Tibial nerve (tissue), 4 donors: ENCODE results near the gene RDX. TPM values are rescaled to one million over a fixed set of nuclear protein-coding genes. Genes with fewer than 3 reads are reported as not detected.
A peak's percentile ranks its signal among the peaks of the same experiment; 100 is the strongest.
"Not testable (repeated sequence)": the region's sequence is repeated elsewhere in the genome, so short reads cannot be mapped to it uniquely, and the experiment has no call there.

Experiments
- DNase-seq, 2 donors: peaks; one replicate each; pipeline ENCODE4 v3.0.0-alpha.2; 2019; ENCODE audit warnings: low spot score in 2 of 2
- H3K27ac ChIP-seq, 4 donors: fragments of 200-600 bp; sonication (generic) in 3 of 4; one replicate each; pipeline ENCODE4 v1.5.1; 2017 to 2019; ENCODE audit warnings: mild to moderate bottlenecking in 1 of 4
- H3K27me3 ChIP-seq, 2 donors: fragments of 200-600 bp; sonication (generic) in 1 of 2; one replicate each; pipeline versions ENCODE4 v1.5.1 to v1.6.0; 2017 to 2019
- H3K36me3 ChIP-seq, 3 donors: fragments of 200-600 bp; sonication (generic); one replicate each; pipeline ENCODE4 v1.5.1; 2018 to 2019
- H3K4me1 ChIP-seq, 4 donors: fragments of 200-600 bp; sonication (generic) in 3 of 4; one replicate each; pipeline ENCODE4 v1.5.1; 2017 to 2019
- H3K4me3 ChIP-seq, 4 donors: fragments of 200-600 bp; sonication (generic) in 3 of 4; one replicate each; pipeline ENCODE4 v1.5.1; 2017 to 2019; ENCODE audit warnings: mild to moderate bottlenecking in 1 of 4, moderate library complexity in 1 of 4
- H3K9me3 ChIP-seq, 4 donors: fragments of 200-600 bp; sonication (generic) in 3 of 4; one replicate each; pipeline ENCODE4 v1.5.1; 2017 to 2019
- CTCF ChIP-seq, 5 experiments: fragments of 200-600 bp in 3 of 5; fragments of 450-650 bp in 2 of 5; sonication (generic) in 3 of 5; IDR thresholded peaks; one replicate each; pipeline ENCODE4 v1.5.1; 2016 to 2019; ENCODE audit warnings: antibody characterized with exemption in 5 of 5, mild to moderate bottlenecking in 3 of 5, moderate library complexity in 2 of 5
- EP300 ChIP-seq, 2 donors: sonication (generic); formaldehyde crosslinking; IDR thresholded peaks; one replicate each; pipeline ENCODE4 v1.6.1; 2017; ENCODE audit warnings: antibody characterized with exemption in 2 of 2, mild to moderate bottlenecking in 1 of 2
- POLR2A ChIP-seq, 2 donors: fragments of 450-650 bp; IDR thresholded peaks; one replicate each; pipeline ENCODE4 v1.6.1; 2017; ENCODE audit warnings: antibody characterized with exemption in 2 of 2, mild to moderate bottlenecking in 2 of 2, moderate library complexity in 2 of 2
- WGBS, 2 donors: methylation state at CpG; one replicate each; pipeline ENCODE4 v1.1.5; 2018; 5-methylcytosine and 5-hydroxymethylcytosine counted together
- total RNA-seq, 4 donors: library from RNA; depleted of rRNA; stranded (reverse); fragments of >200 nt; gene quantifications; one replicate each; pipeline ENCODE4 v1.1.0, GENCODE V29; 2016

The RDX gene
- total RNA-seq, 4 donors from 2014 or later = 59.8 to 120 (median 88.8) TPM

- Histone ChIP-seq H3K4me1 (peaks cover 0 to 50% (median 20%) of the 10 kb centered on the region in 4 donors), H3K27me3 (no peaks in the 10 kb centered on the region), H3K27ac (peak overlapping the region; percentile 97 to 99 (median 98)), H3K36me3 (no peaks in the 10 kb centered on the region), H3K4me3 (peak overlapping the region; percentile 83 to 99 (median 93)), H3K9me3 (no peaks in the 10 kb centered on the region)
- TF ChIP-seq POLR2A (IDR thresholded peaks at IDR 0.05) (no peak), EP300 (IDR thresholded peaks at IDR 0.05) (no peak), CTCF (IDR thresholded peaks at IDR 0.05) (no peak)
- DNase-seq = no peak
- WGBS, 2 donors = 2 to 4% methylated on average over 4 of the region's 4 CpGs
These were observed 1.3 kb downstream of the RDX start for GRCh38 chr11:110295086-110295485.

- WGBS, 2 donors = 26 to 37% methylated on average over 6 of the region's 6 CpGs
- H3K27ac ChIP-seq = peak overlapping the region in 3 of 4 donors; percentile 97 to 99 (median 98)
- no peaks in the 10 kb centered on the region for H3K9me3 ChIP-seq
- TF ChIP-seq POLR2A (IDR thresholded peaks at IDR 0.05) = no peak
- TF ChIP-seq EP300 (IDR thresholded peaks at IDR 0.05) = no peak
- no peak for TF ChIP-seq CTCF (IDR thresholded peaks at IDR 0.05)
- no peaks in the 10 kb centered on the region for H3K27me3 ChIP-seq
- H3K4me1 ChIP-seq = peaks cover 0 to 54% (median 20%) of the 10 kb centered on the region in 4 donors
- no peaks in the 10 kb centered on the region for H3K36me3 ChIP-seq
- no peak for DNase-seq
- H3K4me3 ChIP-seq = peak overlapping the region in 3 of 4 donors; percentile 83 to 99 (median 93)
These were observed 1.9 kb downstream of the RDX start for GRCh38 chr11:110294509-110294908.

GRCh38 chr11:110293389-110293788 lies 3.0 kb downstream of the RDX start:
- no peak for DNase-seq
- TF ChIP-seq EP300 (IDR thresholded peaks at IDR 0.05) = no peak
- TF ChIP-seq CTCF (IDR thresholded peaks at IDR 0.05) = no peak
- TF ChIP-seq POLR2A (IDR thresholded peaks at IDR 0.05) = no peak
- Histone ChIP-seq H3K27me3 (no peaks in the 10 kb centered on the region), H3K9me3 (no peaks in the 10 kb centered on the region), H3K4me1 (peaks cover 0 to 63% (median 20%) of the 10 kb centered on the region in 4 donors), H3K36me3 (no peaks in the 10 kb centered on the region), H3K4me3 (no peak overlapping the region), H3K27ac (peak overlapping the region in 1 of 4 donors; percentile 59)
- WGBS, 2 donors = 59 to 70% methylated on average over 4 of the region's 4 CpGs

DNA sequence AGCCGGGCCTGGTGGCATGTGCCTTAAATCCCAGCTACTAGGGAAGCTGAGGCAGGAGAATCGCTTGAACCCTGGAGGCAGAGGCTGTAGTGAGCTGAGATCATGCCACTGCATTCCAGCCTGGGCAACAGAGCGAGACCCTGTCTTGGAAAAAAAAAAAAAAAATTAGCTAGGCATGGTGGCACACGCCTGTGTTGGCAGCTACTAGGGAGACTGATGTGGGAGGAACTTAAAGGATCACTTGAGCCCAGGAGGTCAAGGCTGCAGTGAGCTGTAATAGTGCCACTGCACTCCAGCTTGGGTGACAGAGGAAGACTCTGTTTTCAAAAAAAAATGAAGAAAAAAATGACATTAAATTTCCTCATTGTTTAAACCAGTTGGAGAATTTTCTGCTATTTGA lies 4.3 kb downstream of the RDX start:
- peaks cover 0 to 64% (median 18%) of the 10 kb centered on the region in 4 donors for H3K4me1 ChIP-seq

DNA sequence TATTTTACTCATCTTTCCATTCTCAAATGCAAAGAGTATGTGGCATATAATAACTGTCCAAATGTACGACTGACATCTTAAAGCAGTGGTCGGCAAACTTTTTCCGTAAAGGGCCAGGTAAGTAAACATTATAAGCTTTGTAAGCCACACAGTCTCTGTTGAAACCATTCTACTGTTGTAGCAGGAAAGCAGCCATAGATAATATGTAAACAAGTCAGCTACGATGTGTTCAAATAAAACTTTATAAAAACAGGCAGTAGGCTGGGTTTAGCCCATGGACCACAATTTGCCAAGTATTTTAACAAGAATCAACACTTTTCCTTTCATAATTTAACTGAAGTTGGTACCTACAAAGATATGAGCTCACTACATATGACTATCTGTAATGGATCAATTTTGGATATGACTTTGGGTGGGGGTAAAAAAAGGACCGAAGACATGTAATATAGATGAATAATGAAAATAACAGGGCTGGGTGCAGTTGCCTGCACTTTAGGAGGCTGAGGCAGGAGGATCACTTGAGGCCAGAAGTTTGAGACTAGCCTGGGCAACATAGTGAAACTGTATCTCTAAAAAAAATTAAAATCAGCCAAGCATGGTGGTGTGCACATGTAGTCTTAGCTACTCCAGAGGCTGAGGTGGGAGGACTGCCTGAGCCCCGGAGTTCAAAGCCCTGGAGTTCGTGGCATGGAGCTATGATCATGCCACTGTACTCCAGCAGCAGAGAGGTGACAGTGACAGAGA lies 5.7 kb downstream of the RDX start:
- H3K36me3 ChIP-seq = no peaks in the 10 kb centered on the region
- TF ChIP-seq POLR2A (IDR thresholded peaks at IDR 0.05) (no peak), EP300 (IDR thresholded peaks at IDR 0.05) (no peak), CTCF (IDR thresholded peaks at IDR 0.05) (no peak)
- DNase-seq = no peak
- no peaks in the 10 kb centered on the region for H3K27me3 ChIP-seq
- H3K4me3 ChIP-seq = no peak overlapping the region
- WGBS, 2 donors = 94 to 97% methylated on average over 7 of the region's 7 CpGs
- H3K27ac ChIP-seq = no peak overlapping the region
- H3K9me3 ChIP-seq = no peaks in the 10 kb centered on the region
- peaks cover 0 to 74% (median 20%) of the 10 kb centered on the region in 4 donors for H3K4me1 ChIP-seq

More for the DNA sequence above, 4.3 kb downstream of the RDX start:
- not testable (repeated sequence) for H3K9me3 ChIP-seq, H3K36me3 ChIP-seq, H3K27ac ChIP-seq, H3K4me3 ChIP-seq, H3K27me3 ChIP-seq, DNase-seq
- 75 to 80% methylated on average over 4 of the region's 4 CpGs for WGBS, 2 donors
